PC-3 (cell line): ENCODE data around the gene NUDT3.
"Not testable (repeated sequence)": the region's sequence is repeated elsewhere in the genome, so short reads cannot be mapped to it uniquely, and the experiment has no call there.

Source experiments
- EZH2phosphoT487 ChIP-seq: fragments of 300-600 bp; sonication (generic); IDR thresholded peaks from 2 replicates; pipeline ENCODE4 v1.6.1; 2018; ENCODE audit warnings: mild to moderate bottlenecking, antibody characterized with exemption, low read length, borderline replicate concordance
- TF ChIP-seq, protein P1 (sequence below): fragments of 300-600 bp; sonication (generic); conservative IDR thresholded peaks from 2 replicates; pipeline ENCODE4 v1.5.1; 2017; ENCODE audit warnings: antibody characterized with exemption, low read depth, mild to moderate bottlenecking, low read length

DNA sequence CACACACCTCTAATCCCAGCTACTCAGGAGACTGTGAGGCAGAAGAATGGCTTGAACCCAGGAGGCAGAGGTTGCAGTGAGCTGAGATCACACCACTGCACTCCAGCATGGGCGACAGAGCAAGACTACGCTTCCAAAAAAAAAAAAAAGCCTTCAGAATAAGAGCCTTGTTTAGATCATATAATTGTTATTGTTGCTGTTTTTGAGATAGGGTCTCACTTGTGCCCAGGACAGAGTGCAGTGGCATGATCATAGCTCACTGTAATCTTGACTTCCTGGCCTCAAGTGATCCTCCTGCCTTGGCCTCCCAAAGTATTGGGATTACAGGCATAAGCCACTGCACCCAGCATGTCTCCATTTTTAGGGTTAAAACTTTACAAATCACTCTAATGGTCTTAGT lies 68.2 kb downstream of the NUDT3 start:
- TF ChIP-seq, protein P1, sequence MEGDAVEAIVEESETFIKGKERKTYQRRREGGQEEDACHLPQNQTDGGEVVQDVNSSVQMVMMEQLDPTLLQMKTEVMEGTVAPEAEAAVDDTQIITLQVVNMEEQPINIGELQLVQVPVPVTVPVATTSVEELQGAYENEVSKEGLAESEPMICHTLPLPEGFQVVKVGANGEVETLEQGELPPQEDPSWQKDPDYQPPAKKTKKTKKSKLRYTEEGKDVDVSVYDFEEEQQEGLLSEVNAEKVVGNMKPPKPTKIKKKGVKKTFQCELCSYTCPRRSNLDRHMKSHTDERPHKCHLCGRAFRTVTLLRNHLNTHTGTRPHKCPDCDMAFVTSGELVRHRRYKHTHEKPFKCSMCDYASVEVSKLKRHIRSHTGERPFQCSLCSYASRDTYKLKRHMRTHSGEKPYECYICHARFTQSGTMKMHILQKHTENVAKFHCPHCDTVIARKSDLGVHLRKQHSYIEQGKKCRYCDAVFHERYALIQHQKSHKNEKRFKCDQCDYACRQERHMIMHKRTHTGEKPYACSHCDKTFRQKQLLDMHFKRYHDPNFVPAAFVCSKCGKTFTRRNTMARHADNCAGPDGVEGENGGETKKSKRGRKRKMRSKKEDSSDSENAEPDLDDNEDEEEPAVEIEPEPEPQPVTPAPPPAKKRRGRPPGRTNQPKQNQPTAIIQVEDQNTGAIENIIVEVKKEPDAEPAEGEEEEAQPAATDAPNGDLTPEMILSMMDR, result not testable (repeated sequence)
- TF ChIP-seq EZH2phosphoT487, result not testable (repeated sequence)
